IPS-NIHi7 (cell line): Measurements from ENCODE around the gene DESI2.

ENCODE experiments used
- DNase-seq: peaks from one replicate; pipeline ENCODE4 v3.0.0; 2012; ENCODE audit warnings: mixed read lengths; ENCODE audit errors: extremely low spot score

DESI2 gene

DNA sequence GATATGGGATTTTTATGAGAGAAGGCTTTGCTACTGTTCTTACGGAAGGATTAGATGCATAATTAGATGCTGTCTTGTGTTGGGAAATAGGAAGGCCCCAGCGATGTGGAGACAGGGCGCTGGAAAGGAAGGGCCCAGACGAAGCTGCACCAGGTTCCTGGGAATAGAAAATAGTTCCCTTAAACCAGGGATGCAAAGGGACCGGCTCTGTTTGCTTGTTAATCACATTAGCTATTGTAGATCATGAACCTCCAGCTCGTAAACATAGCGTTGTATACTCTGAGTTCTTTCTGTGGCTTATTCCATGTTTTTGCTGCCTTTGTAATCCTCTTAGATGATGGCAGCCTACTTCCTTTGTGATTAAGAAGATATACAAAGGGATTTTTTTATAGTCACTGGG lies 102.7 kb downstream of the DESI2 start:
- DNase-seq: no peak

DNA sequence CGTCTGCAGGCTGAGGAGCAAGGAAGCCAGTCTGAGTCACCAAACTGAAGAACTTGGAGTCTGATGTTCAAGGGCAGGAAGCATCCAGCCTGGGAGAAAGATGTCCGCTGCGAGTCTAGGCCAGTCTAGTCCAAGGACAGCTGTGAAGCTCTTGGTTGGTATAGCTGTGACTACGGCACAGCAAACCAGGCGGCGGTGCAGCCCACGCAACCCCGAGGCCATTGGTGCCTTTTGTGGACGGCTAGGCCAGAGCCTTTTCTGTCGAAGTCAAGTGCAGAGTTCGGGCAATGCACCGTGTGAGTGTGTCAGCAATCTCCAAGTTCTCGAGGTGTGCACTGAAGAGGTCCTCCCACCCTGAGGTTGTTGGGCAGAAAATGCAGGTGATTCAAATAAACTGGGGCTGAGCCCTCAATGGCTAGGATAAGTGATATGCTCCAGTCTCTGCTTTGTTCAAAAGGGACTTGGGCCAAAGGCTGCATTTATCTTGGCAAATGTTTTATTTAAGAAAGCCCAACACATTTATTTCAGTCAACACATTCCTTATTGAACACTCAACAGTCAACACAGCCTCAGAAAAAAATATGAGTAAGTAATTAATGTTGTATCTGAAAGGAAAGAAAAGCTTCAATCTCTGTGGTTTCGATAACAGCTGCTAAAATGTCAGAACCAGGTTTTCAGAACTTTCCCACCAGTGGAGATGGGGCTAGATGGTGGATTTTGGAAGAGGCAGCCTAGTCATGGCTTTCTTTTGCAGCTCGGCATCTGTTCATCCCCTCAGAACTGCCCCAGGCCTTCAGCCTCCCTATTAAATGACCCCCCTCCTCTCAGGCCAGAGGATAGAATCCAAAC lies 104.4 kb downstream of the DESI2 start:
- no peak for DNase-seq
